IMR-90 (cell line): ENCODE results near the gene ATG10. TPM values are rescaled to one million over a fixed set of nuclear protein-coding genes. Genes with fewer than 3 reads are reported as not detected.

Experiments
- ATAC-seq: fragments of 200-7000 bp; cut with Tn5 transposase; 2 replicates; pipeline ENCODE4 v1.9.1; 2020; ENCODE audit warnings: low read depth, mild to moderate bottlenecking, moderate library complexity
- BruUV-seq: library from RNA; stranded (reverse); fragments of 400-500 nt; replicated peaks from 2 replicates; lab custom pipeline; 2021; lab: Mats Ljungman, UMichigan
- CTCF ChIA-PET: fragments of 300-600 bp; formaldehyde crosslinking; extraction: SDS; loops from one replicate; lab custom pipeline; 2021; ENCODE audit warnings: antibody characterized with exemption; lab: Yijun Ruan, JAX
- POLR2A ChIA-PET: fragments of 300-600 bp; sonication (Branson Sonifier 250); formaldehyde crosslinking; loops from one replicate; lab custom pipeline; 2022; ENCODE audit warnings: antibody characterized with exemption; ENCODE audit not compliant: unreplicated experiment; lab: Charles Lee
- DNase-seq: peaks from one replicate; pipeline ENCODE4 v3.0.0; 2013
- H2AFZ ChIP-seq: replicated peaks from 2 replicates; pipeline ENCODE3; 2013; ENCODE audit warnings: low read length, mild to moderate bottlenecking; ENCODE audit not compliant: poor library complexity
- H2AK5ac ChIP-seq: 2 replicates; pipeline ENCODE4 v1.6.1; 2013; ENCODE audit warnings: low read depth, low read length, inconsistent platforms
- H2AK9ac ChIP-seq: replicated peaks from 2 replicates; pipeline ENCODE3; 2013; ENCODE audit warnings: mild to moderate bottlenecking, low read depth, low read length, moderate library complexity; ENCODE audit not compliant: poor library complexity
- H2BK120ac ChIP-seq: 2 replicates; pipeline ENCODE4 v1.6.1; 2013; ENCODE audit warnings: low read depth, low read length, inconsistent platforms
- H2BK15ac ChIP-seq: 3 replicates; pipeline ENCODE4 v1.6.1; 2013; ENCODE audit warnings: low read depth, low read length, inconsistent platforms
- H2BK20ac ChIP-seq: 2 replicates; pipeline ENCODE4 v1.6.1; 2013; ENCODE audit warnings: low read depth, mild to moderate bottlenecking, inconsistent platforms, low read length, moderate library complexity
- H2BK5ac ChIP-seq: 2 replicates; pipeline ENCODE4 v1.6.1; 2013; ENCODE audit warnings: mild to moderate bottlenecking, low read depth, low read length, inconsistent platforms; ENCODE audit not compliant: poor library complexity, severe bottlenecking
- H3K14ac ChIP-seq: replicated peaks from 2 replicates; pipeline ENCODE4 v1.6.1; 2013; ENCODE audit warnings: low read depth, low read length, inconsistent platforms
- H3K18ac ChIP-seq: 2 replicates; pipeline ENCODE4 v1.6.1; 2013; ENCODE audit warnings: low read depth, low read length, control low read depth
- H3K23ac ChIP-seq: 2 replicates; pipeline ENCODE4 v1.6.1; 2013; ENCODE audit warnings: low read depth, low read length, inconsistent platforms
- H3K27ac ChIP-seq: 2 replicates; pipeline ENCODE4 v1.5.1; 2013; ENCODE audit warnings: mild to moderate bottlenecking, control low read depth, low read length; ENCODE audit not compliant: insufficient read depth
- H3K27me3 ChIP-seq: 2 replicates; pipeline ENCODE4 v1.6.1; 2013; ENCODE audit warnings: low read length; ENCODE audit not compliant: control insufficient read depth, insufficient read depth
- H3K36me3 ChIP-seq: 2 replicates; pipeline ENCODE4 v1.6.1; 2013; ENCODE audit warnings: low read length, mixed read lengths; ENCODE audit not compliant: control insufficient read depth, insufficient read depth
- H3K4ac ChIP-seq: 2 replicates; pipeline ENCODE4 v1.6.1; 2013; ENCODE audit warnings: low read depth, low read length, inconsistent platforms
- H3K4me1 ChIP-seq: 2 replicates; pipeline ENCODE4 v1.6.1; 2013; ENCODE audit warnings: low read length, mixed read lengths; ENCODE audit not compliant: control insufficient read depth, insufficient read depth
- H3K4me2 ChIP-seq: 2 replicates; pipeline ENCODE4 v1.6.1; 2013; ENCODE audit warnings: low read depth, mild to moderate bottlenecking, control low read depth, low read length, moderate library complexity
- H3K4me3 ChIP-seq: 2 replicates; pipeline ENCODE4 v1.5.1; 2013; ENCODE audit warnings: low read depth, mild to moderate bottlenecking, control low read depth, low read length, moderate library complexity; ENCODE audit not compliant: insufficient read depth
- H3K56ac ChIP-seq: 2 replicates; pipeline ENCODE4 v1.6.1; 2013; ENCODE audit warnings: low read length, inconsistent platforms; ENCODE audit not compliant: insufficient read depth; ENCODE audit errors: extremely low read depth
- H3K79me1 ChIP-seq, 2 experiments: 2 replicates each; pipeline ENCODE4 v1.6.1; 2013; ENCODE audit warnings: low read length in 2 of 2, inconsistent platforms in 1 of 2, low read depth in 1 of 2
- H3K9ac ChIP-seq: 2 replicates; pipeline ENCODE4 v1.6.1; 2013; ENCODE audit warnings: low read depth, low read length, control low read depth
- H3K9me1 ChIP-seq: 2 replicates; pipeline ENCODE4 v1.6.1; 2013; ENCODE audit warnings: low read length, inconsistent platforms; ENCODE audit not compliant: insufficient read depth
- H3K9me3 ChIP-seq: 2 replicates; pipeline ENCODE4 v1.6.1; 2013; ENCODE audit warnings: low read length; ENCODE audit not compliant: control insufficient read depth, insufficient read depth
- H4K20me1 ChIP-seq: 2 replicates; pipeline ENCODE4 v1.6.1; 2013; ENCODE audit warnings: low read length, inconsistent platforms; ENCODE audit not compliant: insufficient read depth
- H4K5ac ChIP-seq: 2 replicates; pipeline ENCODE4 v1.6.1; 2013; ENCODE audit warnings: mild to moderate bottlenecking, low read depth, low read length, control low read depth
- H4K8ac ChIP-seq, 2 experiments: 2 replicates each; pipeline ENCODE4 v1.6.1; 2013; ENCODE audit warnings: low read depth in 2 of 2, low read length in 2 of 2, control low read depth in 1 of 2, inconsistent platforms in 1 of 2
- H4K91ac ChIP-seq: 2 replicates; pipeline ENCODE4 v1.6.1; 2013; ENCODE audit warnings: low read depth, low read length, inconsistent platforms; ENCODE audit not compliant: insufficient read depth
- BHLHE40 ChIP-seq: fragments of 150-350 bp; IDR thresholded peaks from 2 replicates; pipeline ENCODE4 v1.6.1; 2016; ENCODE audit warnings: mild to moderate bottlenecking, low read depth, low read length
- CEBPB ChIP-seq: IDR thresholded peaks from 2 replicates; pipeline ENCODE4 v1.6.1; 2012; ENCODE audit warnings: low read depth, low read length, improper control_type of control experiment
- CHD1 ChIP-seq: IDR thresholded peaks from 2 replicates; pipeline ENCODE4 v1.6.1; 2012; ENCODE audit warnings: low read depth, low read length, improper control_type of control experiment
- FOS ChIP-seq: fragments of 150-350 bp; IDR thresholded peaks from 2 replicates; pipeline ENCODE4 v1.6.1; 2016; ENCODE audit warnings: low read depth, low read length
- MAFK ChIP-seq: IDR thresholded peaks from 2 replicates; pipeline ENCODE4 v1.6.1; 2012; ENCODE audit warnings: low read depth, low read length, improper control_type of control experiment
- MAZ ChIP-seq: IDR thresholded peaks from 2 replicates; pipeline ENCODE4 v1.6.1; 2012; ENCODE audit warnings: low read depth, mild to moderate bottlenecking, low read length, improper control_type of control experiment, moderate library complexity, borderline replicate concordance
- MXI1 ChIP-seq: IDR thresholded peaks from 2 replicates; pipeline ENCODE4 v1.6.1; 2012; ENCODE audit warnings: low read depth, mild to moderate bottlenecking, low read length, moderate library complexity, borderline replicate concordance
- NFE2L2 ChIP-seq: fragments of 150-350 bp; IDR thresholded peaks from 2 replicates; pipeline ENCODE4 v1.6.1; 2016; ENCODE audit warnings: low read depth, mild to moderate bottlenecking, low read length
- POLR2A ChIP-seq: IDR thresholded peaks from 2 replicates; pipeline ENCODE4 v1.6.1; 2012; ENCODE audit warnings: mild to moderate bottlenecking, low read depth, low read length
- RAD21 ChIP-seq: IDR thresholded peaks from 2 replicates; pipeline ENCODE4 v1.6.1; 2012; ENCODE audit warnings: low read length, improper control_type of control experiment
- RCOR1 ChIP-seq: IDR thresholded peaks from 2 replicates; pipeline ENCODE4 v1.6.1; 2012; ENCODE audit warnings: mild to moderate bottlenecking, low read length, improper control_type of control experiment; ENCODE audit not compliant: insufficient replicate concordance
- SMC3 ChIP-seq: fragments of 150-350 bp; IDR thresholded peaks from 2 replicates; pipeline ENCODE4 v1.6.1; 2016; ENCODE audit warnings: low read depth, mild to moderate bottlenecking, antibody characterized with exemption, low read length, moderate library complexity
- USF2 ChIP-seq: fragments of 150-350 bp; IDR thresholded peaks from 2 replicates; pipeline ENCODE4 v1.6.1; 2017; ENCODE audit warnings: mild to moderate bottlenecking, antibody characterized with exemption, low read length, low read depth
- WGBS, 2 experiments: methylation state at CpG; one replicate each; pipeline versions ENCODE4 v1.1.5 to v1.1.7; 2013; ENCODE audit warnings: missing lambda C conversion rate in 2 of 2; ENCODE audit not compliant: insufficient read length in 1 of 2; ENCODE audit errors: extremely low coverage in 2 of 2; 5-methylcytosine and 5-hydroxymethylcytosine counted together
- dilution Hi-C: fragments of 300-500 bp; cut with HindIII; formaldehyde crosslinking; loops from one replicate; pipeline ENCODE4 v1.14.3; 2018; ENCODE audit warnings: low sequenced_read_pairs; ENCODE audit not compliant: unreplicated experiment
- in situ Hi-C: fragments of 300-500 bp; cut with MboI; formaldehyde crosslinking; loops from 3 replicates; pipeline ENCODE4 v1.14.3; 2019; ENCODE audit warnings: low sequenced_read_pairs, inconsistent platforms, mixed read lengths
- intact Hi-C: fragments of 100-400 bp; cut with micrococcal nuclease; formaldehyde crosslinking; loops from 2 replicates; pipeline ENCODE4 v1.10.0; 2022
- polyA plus RNA-seq, 3 experiments: library from polyadenylated mRNA; depleted of rRNA; stranded (reverse); fragments of >200 nt; gene quantifications; 2 replicates each; pipeline ENCODE4 v1.2.3, GENCODE V29; 2012; ENCODE audit warnings: low replicate concordance in 1 of 3
- total RNA-seq: library from RNA; depleted of rRNA; stranded (reverse); fragments of >200 nt; gene quantifications from 2 replicates; pipeline ENCODE4 v1.2.3, GENCODE V29; 2012
- TF ChIP-seq, protein P1 (sequence below): conservative IDR thresholded peaks from 2 replicates; pipeline ENCODE4 v1.5.1; 2012; ENCODE audit warnings: mild to moderate bottlenecking, low read depth, low read length, improper control_type of control experiment

The ATG10 gene
- total and polyA plus RNA-seq, 2 of the 4 experiments (the other 2 are of a cell fraction) = 3.4 to 8.1 TPM

DNA sequence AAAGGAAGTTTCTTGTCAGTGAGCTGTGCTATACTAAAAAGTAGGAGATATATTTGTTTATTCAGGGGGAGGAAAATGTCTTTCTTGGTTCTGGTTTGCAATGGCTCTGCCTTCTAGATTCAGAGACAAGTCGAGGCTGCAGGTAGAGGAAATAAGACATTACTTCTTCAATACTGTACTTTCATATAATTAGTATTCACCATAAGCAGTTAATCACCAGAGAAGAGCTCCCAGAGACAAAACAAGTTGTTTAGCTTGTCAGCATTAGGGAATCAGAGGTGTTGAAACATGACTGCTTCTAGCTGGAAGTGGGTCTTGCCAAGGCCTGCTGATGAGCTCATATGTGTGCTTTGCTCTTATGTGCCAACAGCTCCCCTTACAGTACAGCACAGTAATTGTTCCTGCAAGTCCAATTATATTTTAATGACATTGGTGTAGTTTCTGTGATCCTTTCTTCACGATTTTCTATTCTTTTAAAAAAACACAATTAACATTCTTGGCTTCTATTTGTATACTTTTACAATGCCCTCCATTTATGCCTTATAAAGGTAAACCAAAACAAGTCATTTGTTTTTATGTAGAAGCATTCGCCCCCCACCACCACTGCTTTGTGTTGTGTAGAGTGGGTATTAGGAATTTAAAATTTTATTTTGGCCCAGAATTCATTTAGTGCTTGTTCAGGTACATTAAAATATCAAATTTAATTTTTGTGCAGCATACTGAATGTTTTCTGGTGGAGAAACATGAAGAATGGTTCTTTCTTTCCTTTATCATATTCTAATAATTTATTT, 194.1 kb downstream of the ATG10 start:
- BruUV-seq = no TSS peak
- no peak overlapping the region for H3K14ac ChIP-seq
- no peaks in the 10 kb centered on the region for H3K9me3 ChIP-seq
- H3K4me2 ChIP-seq = no peak overlapping the region
- peaks cover 5% of the 10 kb centered on the region for H3K4me1 ChIP-seq
- dilution Hi-C loops (no loop called here), in situ Hi-C loops (loop anchor here (10.0 to 25.0 kb wide), 3 partner anchors 311 to 654 kb away; partner anchors contain the start of gene SSBP2), intact Hi-C loops (loop anchor here (1.0 to 5.0 kb wide), 8 partner anchors 59 to 864 kb away; partner anchors contain the start of genes SSBP2 and ZCCHC9)
- H2BK15ac ChIP-seq = no peak overlapping the region
- H4K5ac ChIP-seq = no peak overlapping the region
- H3K4ac ChIP-seq = no peak overlapping the region
- no peak overlapping the region for H3K23ac ChIP-seq
- peaks cover 3% of the 10 kb centered on the region; the same call in 1 of the 2 replicates for H3K9me1 ChIP-seq
- H3K4me3 ChIP-seq = no peak overlapping the region
- no peak overlapping the region for H2AK5ac ChIP-seq
- ChIA-PET CTCF (interaction anchor here (0.6 to 1.7 kb wide), 19 partner anchors 11 to 741 kb away, joined by 3 to 7 read pairs (median 3); partner anchors contain the start of genes RPS23 and SSBP2), POLR2A (interaction anchor here (0.6 kb wide), 1 partner anchor 415 kb away, joined by 4 read pairs; the partner anchor contains the start of gene SSBP2)
- no peak overlapping the region for H3K18ac ChIP-seq
- H2BK120ac ChIP-seq = no peak overlapping the region
- no peak overlapping the region for H4K91ac ChIP-seq
- no peak overlapping the region for H3K9ac ChIP-seq
- DNase-seq (peak; percentile 95), ATAC-seq (peak; percentile 79)
- no peak overlapping the region for H2AFZ ChIP-seq
- H3K56ac ChIP-seq = no peak overlapping the region
- no peaks in the 10 kb centered on the region for H3K36me3 ChIP-seq
- H2AK9ac ChIP-seq = no peak overlapping the region
- H2BK20ac ChIP-seq = no peak overlapping the region
- no peak overlapping the region for H4K8ac ChIP-seq
- no peaks in the 10 kb centered on the region for H3K27me3 ChIP-seq
- no CpG with 5 or more reads among the region's 3 CpGs for WGBS, 2 experiments
- no peaks in the 10 kb centered on the region; the same call in 1 of the 2 replicates for H4K20me1 ChIP-seq
- H3K27ac ChIP-seq = no peak overlapping the region
- peak overlapping the region; percentile 0 for H2BK5ac ChIP-seq
- H3K79me1 ChIP-seq = no peaks in the 10 kb centered on the region; a peak in 1 of 4 replicates
- TF ChIP-seq MAFK = peak; percentile 24; the same call in 1 of the 2 replicates
- TF ChIP-seq FOS = 0 out of 2 replicates have a peak, but pooled peaks have one; percentile 5
- TF ChIP-seq CEBPB = peak; percentile 63
- peak; percentile 49; the same call in 1 of the 2 replicates for TF ChIP-seq BHLHE40
- TF ChIP-seq RCOR1 = no peak
- TF ChIP-seq USF2 = no peak
- TF ChIP-seq NFE2L2 = no peak
- TF ChIP-seq RAD21 = peak; percentile 94
- TF ChIP-seq, protein P1, sequence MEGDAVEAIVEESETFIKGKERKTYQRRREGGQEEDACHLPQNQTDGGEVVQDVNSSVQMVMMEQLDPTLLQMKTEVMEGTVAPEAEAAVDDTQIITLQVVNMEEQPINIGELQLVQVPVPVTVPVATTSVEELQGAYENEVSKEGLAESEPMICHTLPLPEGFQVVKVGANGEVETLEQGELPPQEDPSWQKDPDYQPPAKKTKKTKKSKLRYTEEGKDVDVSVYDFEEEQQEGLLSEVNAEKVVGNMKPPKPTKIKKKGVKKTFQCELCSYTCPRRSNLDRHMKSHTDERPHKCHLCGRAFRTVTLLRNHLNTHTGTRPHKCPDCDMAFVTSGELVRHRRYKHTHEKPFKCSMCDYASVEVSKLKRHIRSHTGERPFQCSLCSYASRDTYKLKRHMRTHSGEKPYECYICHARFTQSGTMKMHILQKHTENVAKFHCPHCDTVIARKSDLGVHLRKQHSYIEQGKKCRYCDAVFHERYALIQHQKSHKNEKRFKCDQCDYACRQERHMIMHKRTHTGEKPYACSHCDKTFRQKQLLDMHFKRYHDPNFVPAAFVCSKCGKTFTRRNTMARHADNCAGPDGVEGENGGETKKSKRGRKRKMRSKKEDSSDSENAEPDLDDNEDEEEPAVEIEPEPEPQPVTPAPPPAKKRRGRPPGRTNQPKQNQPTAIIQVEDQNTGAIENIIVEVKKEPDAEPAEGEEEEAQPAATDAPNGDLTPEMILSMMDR = peak; percentile 94
- peak; percentile 36; the same call in 1 of the 2 replicates for TF ChIP-seq POLR2A
- TF ChIP-seq MAZ = no peak
- no peak for TF ChIP-seq CHD1
- no peak for TF ChIP-seq MXI1
- TF ChIP-seq SMC3 = peak; percentile 78
